NOMO-1 (cell line): ENCODE results near the gene CTRB2.
"Not testable (repeated sequence)": the region's sequence is repeated elsewhere in the genome, so short reads cannot be mapped to it uniquely, and the experiment has no call there.

Source experiments
- DNase-seq, 2 experiments: peaks; one replicate each; lab custom pipeline; 2025; ENCODE audit not compliant: unreplicated experiment in 2 of 2; lab: John Stamatoyannopoulos, UW

Gene CTRB2

DNA sequence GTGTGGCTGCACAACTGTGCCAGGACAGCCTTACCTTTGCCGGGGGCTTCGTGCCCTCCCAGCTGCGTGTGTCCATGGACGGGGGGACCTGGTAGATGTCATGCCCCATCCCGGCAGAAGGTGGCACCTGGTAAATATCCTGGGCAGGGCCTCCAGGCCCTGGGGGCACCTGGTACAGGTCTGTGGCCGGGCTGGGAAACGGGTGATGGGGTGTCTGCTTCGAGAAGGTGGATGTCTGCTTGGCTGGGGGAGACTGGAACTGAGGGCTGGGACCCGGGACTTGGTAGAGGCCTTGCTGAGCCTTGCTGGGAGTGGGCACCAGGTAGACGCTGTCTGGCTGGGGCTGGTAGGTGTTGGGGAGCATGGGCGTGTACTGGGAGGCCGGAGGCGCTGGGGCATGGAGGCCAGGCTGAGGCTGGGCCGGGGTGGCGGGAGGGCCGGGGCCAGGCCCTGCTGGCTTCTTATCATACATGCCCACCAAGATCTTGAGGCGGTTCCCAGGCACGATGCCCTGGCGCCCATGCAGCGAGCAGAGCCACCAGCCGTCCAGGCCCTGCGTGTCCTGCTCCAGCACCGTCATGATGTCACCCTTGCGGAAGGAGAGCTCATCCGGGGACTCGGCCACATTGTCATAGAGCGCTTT is 35.6 kb upstream of the CTRB2 start:
- not testable (repeated sequence) for DNase-seq

- no peak for DNase-seq
Measured at GRCh38 chr16:75241955-75242354, 35.0 kb upstream of the CTRB2 start.

DNA sequence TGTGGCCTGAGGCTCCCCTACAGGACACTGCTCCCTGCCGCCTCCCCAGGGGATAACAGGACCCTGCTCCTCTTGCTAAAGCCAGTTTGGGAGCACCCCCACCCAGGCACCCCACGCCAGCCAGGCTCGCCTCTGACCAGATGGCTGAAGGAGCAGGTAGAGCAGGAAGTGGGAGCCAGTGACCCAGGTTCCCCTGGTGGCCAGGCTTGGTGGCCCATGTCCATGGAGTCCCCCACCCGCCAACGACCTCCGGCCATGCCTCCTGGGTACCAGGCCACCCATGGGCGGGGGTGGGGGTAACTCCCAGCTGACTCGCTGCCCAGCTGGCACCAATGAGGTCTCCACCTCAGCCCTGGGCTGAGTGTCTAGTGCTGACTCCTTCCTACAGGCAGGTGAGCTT is 34.5 kb upstream of the CTRB2 start:
- DNase-seq, result no peak

- not testable (repeated sequence) for DNase-seq
Measured at GRCh38 chr16:75240633-75241032, 33.7 kb upstream of the CTRB2 start.

DNA sequence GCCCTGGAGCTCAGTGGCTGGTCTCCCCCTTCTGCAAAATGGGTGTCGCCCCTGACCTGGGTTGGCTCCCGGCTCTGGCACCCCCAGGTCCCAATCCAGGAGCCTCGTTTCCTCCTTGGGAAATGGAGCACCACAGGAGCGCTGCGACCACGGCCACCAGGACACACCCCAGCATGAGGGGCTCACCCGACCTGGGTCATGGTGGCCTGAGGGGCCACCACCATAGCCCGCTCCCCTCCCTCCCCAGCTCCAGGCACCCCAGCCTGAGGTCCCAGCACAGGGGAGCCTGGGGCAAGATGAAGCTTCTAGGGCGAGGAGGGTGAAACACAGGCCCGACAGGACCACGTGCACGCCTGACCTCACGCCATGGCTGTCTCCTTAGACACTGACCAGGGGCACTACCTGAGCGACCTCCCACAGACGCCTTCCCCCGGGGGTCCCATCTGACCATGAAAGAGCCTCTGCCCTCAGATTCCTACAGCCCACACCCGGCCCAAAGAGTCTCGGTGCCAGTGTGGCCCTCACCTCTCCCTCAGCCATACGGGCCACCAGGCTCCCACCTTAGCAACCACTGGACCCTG is 32.7 kb upstream of the CTRB2 start:
- no peak for DNase-seq

DNA sequence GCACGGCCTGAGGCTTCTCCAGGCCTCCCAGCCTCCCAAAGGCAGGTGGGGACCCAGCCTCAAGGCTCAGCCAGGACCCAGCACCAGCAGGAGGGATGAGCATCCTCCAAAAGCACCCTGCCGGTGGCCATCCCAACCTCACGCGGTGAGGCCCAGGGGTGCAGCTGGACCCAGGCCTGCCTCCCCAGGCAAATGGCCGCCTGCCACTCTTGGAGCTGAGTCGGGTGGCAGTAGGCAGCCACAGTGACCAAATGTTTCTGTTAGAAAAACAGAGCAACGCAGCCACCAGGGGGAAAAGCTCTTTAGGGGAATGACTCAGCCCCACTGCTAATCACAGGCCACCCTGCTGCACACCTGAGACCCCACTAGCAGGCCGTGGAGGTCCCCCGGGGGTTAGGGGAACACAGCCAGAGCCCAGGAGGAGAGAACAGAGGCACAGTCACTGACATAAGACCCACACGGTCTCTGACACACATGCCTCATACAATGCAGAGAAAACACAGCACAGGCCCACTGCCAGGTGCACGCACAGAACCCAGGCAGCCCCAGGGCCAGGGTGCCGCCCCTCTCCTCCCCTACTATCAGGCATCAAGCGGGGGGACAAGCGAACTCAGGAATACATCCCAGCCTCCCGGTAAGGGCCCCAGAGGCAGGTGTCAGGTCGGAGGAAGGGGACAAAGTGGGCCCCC is 32.0 kb upstream of the CTRB2 start:
- DNase-seq, result no peak

- DNase-seq, result no peak
Measured at GRCh38 chr16:75238132-75238852, 31.3 kb upstream of the CTRB2 start.

DNA sequence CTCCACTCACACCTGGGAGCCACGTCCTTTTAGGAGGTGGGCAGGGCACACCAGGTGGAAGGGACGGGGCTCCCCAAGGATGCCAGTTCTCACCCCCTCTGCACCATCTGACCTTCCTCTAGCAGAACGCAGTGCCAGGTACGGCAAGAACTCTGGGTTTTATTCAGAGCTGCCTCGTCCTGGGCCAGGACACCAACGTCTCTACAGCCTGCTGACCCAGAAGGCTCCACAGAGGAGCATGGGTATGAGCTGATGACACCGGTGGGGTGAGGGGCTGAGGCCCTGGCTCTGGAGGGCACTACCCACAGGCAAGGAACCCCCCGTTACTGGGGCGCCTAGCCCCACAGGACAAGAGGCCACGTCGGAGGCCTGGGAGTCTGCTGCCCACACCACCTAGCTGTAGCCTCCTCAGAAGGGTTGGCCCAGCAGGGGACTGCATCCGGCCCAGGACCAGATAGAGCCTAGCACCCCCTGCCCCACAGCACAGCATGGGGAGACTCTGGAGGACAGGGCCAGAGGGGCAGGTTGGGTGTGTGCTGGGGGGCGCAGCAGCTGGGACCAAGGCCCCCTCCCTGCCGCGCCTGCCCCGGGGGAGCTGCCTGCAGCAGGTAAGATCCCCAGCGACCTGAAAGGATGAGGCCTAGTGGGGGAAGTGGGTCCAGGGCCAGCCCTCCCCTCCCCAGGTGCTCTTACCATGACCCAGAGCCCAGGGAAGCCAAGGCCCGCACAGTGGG is 30.6 kb upstream of the CTRB2 start:
- DNase-seq, result no peak

DNA sequence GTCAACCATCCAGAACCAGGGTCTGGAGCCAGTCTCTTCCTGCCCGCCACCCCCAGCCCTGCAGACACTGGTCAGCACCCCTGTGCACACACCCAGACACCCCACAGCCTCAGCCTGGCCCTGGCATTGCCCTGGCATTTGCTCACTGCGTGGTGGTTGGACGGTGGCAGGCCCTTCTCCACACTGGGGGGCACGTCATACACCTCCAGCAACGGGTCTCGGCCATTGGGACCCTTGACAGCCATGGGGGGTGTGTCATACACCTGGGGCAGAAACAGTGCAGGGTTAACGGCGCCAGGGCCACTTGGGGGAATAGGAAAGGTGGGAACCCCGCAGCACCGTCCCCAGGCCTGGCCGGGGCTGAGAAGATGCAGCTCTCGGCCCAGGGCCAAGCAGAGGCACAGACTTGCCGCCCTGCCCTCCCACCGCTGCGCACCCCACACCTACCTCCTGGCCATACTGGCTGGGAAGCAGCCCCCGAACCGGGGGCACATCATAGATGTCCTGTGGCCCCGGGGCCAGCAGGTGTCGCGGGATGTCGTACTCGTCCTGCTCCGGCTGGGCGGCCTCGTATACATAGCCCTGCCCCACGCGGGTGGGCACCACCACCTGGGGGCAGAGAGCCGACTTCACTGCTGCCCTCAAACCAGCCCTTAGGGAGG is 29.9 kb upstream of the CTRB2 start:
- DNase-seq, result no peak

DNA sequence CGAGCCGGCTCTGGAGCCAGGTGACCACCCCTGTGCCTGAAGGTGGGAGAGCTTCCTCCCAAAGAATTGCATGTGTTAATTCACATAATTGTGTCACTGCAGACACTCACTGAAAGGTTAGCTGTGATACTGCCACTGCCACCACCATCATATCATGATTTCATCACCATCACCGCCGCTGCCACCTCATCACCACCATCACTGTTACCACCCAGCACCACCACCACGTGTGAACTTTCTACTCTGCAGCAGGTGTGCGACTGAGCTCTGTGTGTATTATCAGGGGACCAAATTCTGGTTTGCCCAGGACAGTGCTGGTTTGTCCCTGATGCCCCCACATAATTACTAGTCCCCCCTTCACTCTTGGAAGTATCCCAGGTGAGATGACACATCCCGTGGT is 29.3 kb upstream of the CTRB2 start:
- DNase-seq, result no peak

- DNase-seq, result no peak
Measured at GRCh38 chr16:75235721-75236193, 28.8 kb upstream of the CTRB2 start.

DNA sequence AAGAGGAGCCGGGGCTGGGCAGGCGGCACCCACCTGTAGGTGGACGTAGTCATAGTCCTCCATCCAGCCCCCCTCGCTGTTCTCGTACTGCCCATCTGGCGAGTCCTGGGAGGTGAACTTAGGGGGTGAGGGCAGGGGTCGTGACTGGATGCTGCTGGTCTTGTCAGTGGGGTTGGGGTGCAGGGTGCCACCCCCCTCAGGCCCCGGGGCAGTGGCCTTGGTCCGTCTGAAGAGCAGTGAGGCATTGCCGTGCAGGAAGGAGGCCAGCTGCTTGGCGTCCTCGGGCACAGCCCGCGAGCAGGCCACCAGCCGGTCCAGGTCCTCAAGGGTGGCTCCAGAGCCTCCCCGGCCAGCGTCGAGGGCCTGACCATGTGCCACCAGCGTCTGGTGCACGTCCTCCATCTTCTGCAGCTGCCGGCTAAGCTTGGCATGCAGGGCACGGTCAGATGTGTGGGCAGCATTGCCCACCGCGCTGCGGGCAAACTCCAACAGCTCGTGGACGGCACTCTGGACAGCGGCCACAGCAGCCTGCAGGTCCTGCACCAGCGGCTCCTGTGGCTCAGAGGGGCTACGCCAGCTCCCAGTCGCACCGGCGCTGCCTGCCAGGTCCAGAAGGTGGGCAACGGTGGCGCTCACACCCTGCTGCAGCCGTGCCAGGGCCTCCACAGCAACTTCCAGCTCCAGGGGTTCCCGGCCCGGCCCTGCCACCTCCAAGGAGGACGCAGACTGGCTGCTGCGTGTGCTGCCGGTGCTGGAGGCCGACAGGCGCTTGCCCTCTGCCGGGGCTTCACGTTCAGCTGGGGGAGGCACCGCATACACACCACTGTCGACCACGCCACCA is 28.1 kb upstream of the CTRB2 start:
- no peak for DNase-seq

GRCh38 chr16:75233611-75233938 is 26.6 kb upstream of the CTRB2 start:
- no peak for DNase-seq

- no peak for DNase-seq
Measured at GRCh38 chr16:75231570-75231969, 24.6 kb upstream of the CTRB2 start.

DNA sequence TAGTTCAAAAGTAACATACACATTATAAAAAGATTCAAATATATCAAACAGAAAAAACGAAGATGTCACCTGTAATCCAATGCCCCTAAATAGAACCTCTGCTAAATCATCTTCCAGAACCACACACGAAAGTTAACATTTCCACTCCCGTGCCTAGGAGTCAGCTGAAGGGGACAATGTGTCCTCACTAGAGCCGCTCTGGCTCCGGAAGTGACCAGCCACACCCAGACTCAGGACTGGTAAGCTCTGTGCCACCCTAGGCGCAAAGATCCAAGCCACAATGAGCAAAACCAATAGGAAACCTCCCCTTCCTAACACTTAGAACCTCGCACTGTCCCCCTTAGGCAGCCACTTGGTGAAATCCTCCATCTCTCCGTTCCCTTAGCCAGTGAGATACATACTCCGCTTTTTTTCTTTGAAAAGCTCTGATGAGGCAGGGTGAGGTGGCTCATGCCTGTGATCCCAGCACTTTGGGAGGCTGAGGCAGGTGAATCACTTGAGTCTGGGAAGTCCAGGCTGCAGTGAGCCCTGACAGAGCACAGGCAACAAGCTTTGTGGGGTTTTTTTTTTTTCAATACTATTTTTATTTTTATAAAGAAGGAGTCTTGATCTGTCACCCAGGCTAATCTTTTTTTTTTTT is 23.6 kb upstream of the CTRB2 start:
- no peak for DNase-seq

DNA sequence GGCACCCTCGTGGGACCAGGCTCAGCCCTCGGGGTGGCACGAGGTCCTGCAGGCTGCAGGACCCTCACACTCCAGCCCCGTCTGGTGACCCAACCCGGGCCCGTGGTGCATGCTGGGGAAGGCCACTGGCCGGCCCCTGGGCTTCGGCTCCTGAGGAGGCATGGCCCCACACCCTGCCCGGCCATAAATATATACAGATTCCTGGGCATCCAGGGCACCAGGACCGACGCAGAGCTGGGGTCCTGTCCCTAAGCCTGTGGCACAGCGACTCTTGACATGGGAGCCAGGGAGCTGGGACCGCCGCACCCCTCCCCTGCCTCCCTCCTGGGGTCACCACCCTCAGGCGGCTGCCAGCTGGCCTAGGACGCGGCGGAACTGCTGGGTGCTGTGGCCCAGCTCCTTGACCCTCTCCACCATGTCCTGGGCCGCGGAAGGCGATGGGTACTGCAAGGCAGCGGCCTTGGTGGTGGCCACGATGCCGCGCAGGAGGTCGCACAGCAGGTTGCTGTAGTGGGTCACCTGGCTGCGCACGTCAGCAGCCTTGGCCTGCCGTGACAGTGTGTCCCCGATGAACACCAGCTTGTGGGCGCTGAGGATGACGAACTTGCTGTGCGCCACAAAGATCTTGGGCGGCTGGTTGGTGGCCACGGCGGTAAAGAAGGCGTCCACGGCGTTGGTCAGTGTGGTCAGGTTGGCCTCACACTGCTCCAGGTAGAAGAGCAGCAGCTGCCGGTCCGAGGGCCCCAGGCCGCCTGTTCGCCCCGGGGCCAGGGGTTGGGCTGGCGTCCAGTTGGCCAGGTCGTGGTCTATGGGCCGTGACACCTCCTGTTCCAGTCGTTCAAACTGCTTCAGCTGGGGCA is 22.4 kb upstream of the CTRB2 start:
- DNase-seq, result no peak

DNA sequence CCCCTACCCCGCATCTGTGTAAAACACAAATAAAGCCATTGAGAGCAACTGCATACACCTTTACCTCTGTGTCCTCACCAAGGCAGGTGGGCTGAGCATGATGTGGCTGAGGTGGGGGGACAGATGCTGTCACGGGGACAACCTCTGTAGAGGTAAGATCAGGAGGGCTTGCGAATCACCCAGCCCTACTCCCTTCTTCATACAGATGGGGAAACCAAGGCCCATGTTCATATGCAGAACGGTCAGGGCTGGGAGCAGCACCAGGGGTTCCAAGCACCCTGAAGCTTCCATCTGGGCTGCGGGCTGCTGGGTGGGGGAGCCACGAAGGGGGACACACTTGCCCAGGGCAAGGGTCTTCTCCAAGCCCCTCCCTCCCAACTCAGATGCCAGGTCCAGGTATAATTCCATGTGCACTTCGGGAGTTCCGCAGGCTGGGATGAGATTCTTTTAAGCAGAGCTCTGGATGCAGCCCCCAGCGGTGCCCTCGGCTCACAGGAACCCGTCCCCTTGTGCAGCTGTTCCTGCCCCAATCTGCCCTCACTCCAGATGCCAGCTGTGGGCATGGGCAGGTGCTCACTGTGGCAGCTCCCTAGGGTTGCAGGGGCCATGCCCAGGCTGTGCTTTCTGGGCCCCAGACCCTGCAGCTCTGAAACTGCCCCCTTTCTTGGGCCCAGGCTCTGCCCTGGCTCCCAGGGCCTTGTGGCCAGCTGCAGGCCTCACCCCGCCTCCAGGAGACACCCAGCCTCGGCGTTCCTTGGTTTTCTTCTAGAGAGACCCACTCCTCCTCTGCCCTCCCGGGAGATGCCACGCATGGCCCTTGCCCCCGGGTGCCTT is 21.4 kb upstream of the CTRB2 start:
- no peak for DNase-seq
